HepG2 (cell line): ENCODE data around the gene ID4. TPM values are rescaled to one million over a fixed set of nuclear protein-coding genes. Genes with fewer than 3 reads are reported as not detected.
A peak's percentile ranks its signal among the peaks of the same experiment; 100 is the strongest.

Experiments
- CENPX ChIP-seq: sonication (generic); formaldehyde crosslinking; IDR thresholded peaks from 2 replicates; pipeline ENCODE4 v1.9.0; 2021; ENCODE audit warnings: mild to moderate bottlenecking, missing genetic modification reagents, moderate library complexity
- HMGXB4 ChIP-seq, 2 experiments: sonication (generic) in 1 of 2; formaldehyde crosslinking in 1 of 2; IDR thresholded peaks; 2 replicates each; pipeline versions ENCODE4 v1.4.0 to v1.6.1; 2018 to 2020; ENCODE audit warnings: missing genetic modification reagents in 2 of 2, borderline replicate concordance in 1 of 2, low read depth in 1 of 2, mild to moderate bottlenecking in 1 of 2, missing biosample characterization in 1 of 2
- IRX3 ChIP-seq: sonication (generic); formaldehyde crosslinking; IDR thresholded peaks from 2 replicates; pipeline ENCODE4 v1.8.1; 2023; ENCODE audit warnings: mild to moderate bottlenecking, low read depth, missing genetic modification reagents, borderline replicate concordance
- ISX ChIP-seq: sonication (generic); formaldehyde crosslinking; conservative IDR thresholded peaks from 2 replicates; pipeline ENCODE4 v1.5.0; 2020; ENCODE audit warnings: missing genetic modification reagents
- KLF13 ChIP-seq: sonication (generic); formaldehyde crosslinking; IDR thresholded peaks from 2 replicates; pipeline ENCODE4 v1.4.0; 2020; ENCODE audit warnings: mild to moderate bottlenecking, missing genetic modification reagents
- KMT2B ChIP-seq: IDR thresholded peaks from 2 replicates; pipeline ENCODE4 v1.6.1; 2016; ENCODE audit warnings: missing genetic modification reagents, missing compliant biosample characterization
- LCORL ChIP-seq, 2 experiments: fragments of 450-650 bp in 1 of 2; sonication (generic) in 1 of 2; formaldehyde crosslinking in 1 of 2; IDR thresholded peaks; 2 replicates each; pipeline versions ENCODE4 v1.5.0 to v1.6.1; 2017 to 2020; ENCODE audit warnings: antibody characterized with exemption in 1 of 2, missing genetic modification reagents in 1 of 2
- MAFK ChIP-seq, 2 experiments: IDR thresholded peaks in 1 of 2; conservative IDR thresholded peaks in 1 of 2; 2 replicates each; pipeline ENCODE4 v1.6.1; 2011; ENCODE audit warnings: improper control_type of control experiment in 2 of 2, low read length in 2 of 2
- MYPOP ChIP-seq: sonication (generic); formaldehyde crosslinking; IDR thresholded peaks from 2 replicates; pipeline ENCODE4 v1.8.1; 2023; ENCODE audit warnings: mild to moderate bottlenecking, moderate library complexity, missing genetic modification reagents
- ONECUT2 ChIP-seq: sonication (generic); formaldehyde crosslinking; IDR thresholded peaks from 2 replicates; pipeline ENCODE4 v1.4.0; 2020; ENCODE audit warnings: missing genetic modification reagents
- RXRB ChIP-seq: IDR thresholded peaks from 2 replicates; pipeline ENCODE4 v1.6.1; 2016; ENCODE audit warnings: borderline replicate concordance, missing genetic modification reagents, missing compliant biosample characterization
- SAFB2 ChIP-seq: sonication (generic); formaldehyde crosslinking; IDR thresholded peaks from 2 replicates; pipeline ENCODE4 v1.5.1; 2020; ENCODE audit warnings: missing genetic modification reagents, low read depth, mild to moderate bottlenecking, borderline replicate concordance
- SIN3B ChIP-seq: fragments of 150-350 bp; IDR thresholded peaks from 2 replicates; pipeline ENCODE4 v1.6.1; 2014; ENCODE audit warnings: low read length
- TARDBP ChIP-seq: sonication (generic); formaldehyde crosslinking; IDR thresholded peaks from 2 replicates; pipeline ENCODE4 v1.8.0; 2022; ENCODE audit warnings: mild to moderate bottlenecking, missing genetic modification reagents
- TEAD2 ChIP-seq: sonication (generic); formaldehyde crosslinking; IDR thresholded peaks from 2 replicates; pipeline ENCODE4 v1.9.0; 2021; ENCODE audit warnings: missing genetic modification reagents
- TMF1 ChIP-seq: sonication (generic); formaldehyde crosslinking; IDR thresholded peaks from 2 replicates; pipeline ENCODE4 v1.8.1; 2022; ENCODE audit warnings: low read depth, missing genetic modification reagents
- ZMYM4 ChIP-seq: sonication (generic); formaldehyde crosslinking; IDR thresholded peaks from 2 replicates; pipeline ENCODE4 v1.8.1; 2023; ENCODE audit warnings: mild to moderate bottlenecking, missing genetic modification reagents
- ZNF12 ChIP-seq: sonication (generic); formaldehyde crosslinking; IDR thresholded peaks from 2 replicates; pipeline ENCODE4 v1.5.0; 2020; ENCODE audit warnings: missing genetic modification reagents
- ZNF260 ChIP-seq: sonication (generic); formaldehyde crosslinking; IDR thresholded peaks from 2 replicates; pipeline ENCODE4 v1.4.0; 2020; ENCODE audit warnings: missing genetic modification reagents, low read depth, mild to moderate bottlenecking, borderline replicate concordance
- ZNF639 ChIP-seq: conservative IDR thresholded peaks from 2 replicates; pipeline ENCODE4 v1.6.1; 2018; ENCODE audit warnings: missing genetic modification reagents
- polyA plus RNA-seq, 8 experiments: library from polyadenylated mRNA; depleted of rRNA in 3 of 8; stranded (reverse) in 7 of 8; unstranded in 1 of 8; fragments of >200 nt; fragmentation: Illumina TruSeq in 4 of 8; extraction: Trizol in 4 of 8; gene quantifications; 2 replicates each; pipeline versions ENCODE4 v1.2.1 to v1.2.3, GENCODE V29; 2011 to 2016; ENCODE audit warnings: low read depth in 4 of 8, missing spikeins in 1 of 8, mixed read lengths in 1 of 8; ENCODE audit not compliant: insufficient read depth in 1 of 8
- total RNA-seq, 5 experiments: library from RNA; depleted of rRNA; stranded (reverse); fragments of >200 nt; fragmentation: Illumina TruSeq; extraction: Trizol; gene quantifications; 2 replicates each; pipeline ENCODE4 v1.2.3, GENCODE V29; 2016; ENCODE audit warnings: low read depth in 1 of 5
- TF ChIP-seq, protein P1 (sequence below), 2 experiments: fragments of 450-650 bp in 1 of 2; sonication (generic) in 1 of 2; formaldehyde crosslinking; IDR thresholded peaks; 2 replicates each; pipeline versions ENCODE4 v1.5.0 to v1.8.0; 2020 to 2022; ENCODE audit warnings: mild to moderate bottlenecking in 1 of 2, missing genetic modification reagents in 1 of 2

Gene ID4
- total and polyA plus RNA-seq, 2 of the 13 experiments (the other 11 are each of a cell fraction or from before 2014, with no cell fraction given) = 0.20 to 0.44 TPM

DNA sequence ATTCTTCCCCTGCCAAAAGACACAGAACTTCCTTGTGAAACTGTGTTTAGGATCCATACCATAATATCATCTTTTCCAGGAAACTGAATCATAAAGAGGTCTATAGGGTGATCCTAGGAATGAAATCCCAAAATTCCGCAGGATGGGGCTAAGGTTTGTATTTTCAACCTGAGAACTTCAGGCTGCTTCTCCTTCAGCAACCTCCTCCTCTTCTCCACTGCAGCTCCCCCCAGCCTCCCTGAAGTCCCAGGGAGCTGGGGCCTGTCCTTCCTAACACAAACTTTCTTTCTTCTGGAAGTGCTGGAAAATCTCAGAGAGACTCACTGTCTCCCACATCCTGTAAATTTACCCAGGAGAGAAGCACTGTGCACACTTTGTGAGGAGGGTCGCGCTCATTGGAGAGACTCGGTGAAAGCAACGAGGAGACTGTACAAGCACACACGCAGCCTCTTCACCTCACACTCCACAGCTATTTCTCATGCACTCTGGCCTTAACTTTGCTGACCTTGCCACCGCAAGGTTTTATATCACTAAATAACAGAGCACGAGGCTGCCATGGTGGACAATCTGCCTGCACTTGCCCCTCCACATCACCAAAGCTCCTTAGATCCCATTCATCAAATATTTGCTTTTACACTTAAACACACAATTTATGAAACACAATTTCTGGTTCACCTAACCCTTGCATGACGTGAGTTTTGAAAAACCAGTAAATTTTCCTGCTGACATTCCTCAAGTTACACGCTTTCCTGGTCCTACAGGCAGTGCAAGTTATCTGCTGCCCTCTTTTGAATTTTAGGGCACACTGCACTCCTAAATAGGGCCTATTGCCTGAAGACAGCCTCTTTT lies 14.3 kb downstream of the ID4 start (continued):
- TF ChIP-seq SIN3B = no peak
- no peak for TF ChIP-seq ZNF639 (CRISPR knock-in tag)
- TF ChIP-seq SAFB2 (CRISPR knock-in tag) = no peak
- no peak for TF ChIP-seq MAFK (conservative IDR thresholded peaks at IDR 0.05 in 1 of 2, IDR thresholded peaks at IDR 0.05 in 1 of 2; ENCODE audit: low read length in 2 of 2)
- no peak for TF ChIP-seq IRX3 (CRISPR knock-in tag)
- no peak for TF ChIP-seq TARDBP
- TF ChIP-seq ZMYM4 (CRISPR knock-in tag) = no peak
- no peak for TF ChIP-seq KMT2B (CRISPR knock-in tag)
- no peak for TF ChIP-seq KLF13 (CRISPR knock-in tag)
- TF ChIP-seq ZNF12 (CRISPR knock-in tag) = no peak
- peak; percentile 55; the same call in 1 of the 2 replicates for TF ChIP-seq RXRB (CRISPR knock-in tag)
- no peak for TF ChIP-seq TMF1 (CRISPR knock-in tag)
- TF ChIP-seq MYPOP = 0 out of 2 replicates have a peak, but pooled peaks have one; percentile 50
- TF ChIP-seq ONECUT2 = no peak
- TF ChIP-seq, protein P1, sequence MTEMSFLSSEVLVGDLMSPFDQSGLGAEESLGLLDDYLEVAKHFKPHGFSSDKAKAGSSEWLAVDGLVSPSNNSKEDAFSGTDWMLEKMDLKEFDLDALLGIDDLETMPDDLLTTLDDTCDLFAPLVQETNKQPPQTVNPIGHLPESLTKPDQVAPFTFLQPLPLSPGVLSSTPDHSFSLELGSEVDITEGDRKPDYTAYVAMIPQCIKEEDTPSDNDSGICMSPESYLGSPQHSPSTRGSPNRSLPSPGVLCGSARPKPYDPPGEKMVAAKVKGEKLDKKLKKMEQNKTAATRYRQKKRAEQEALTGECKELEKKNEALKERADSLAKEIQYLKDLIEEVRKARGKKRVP (CRISPR knock-in tag; IDR thresholded peaks at IDR 0.05) = no peak
- TF ChIP-seq TEAD2 (CRISPR knock-in tag) = no peak
- TF ChIP-seq HMGXB4 (CRISPR knock-in tag; IDR thresholded peaks at IDR 0.05; ENCODE audit: borderline replicate concordance in 1 of 2, low read depth in 1 of 2) = peak; percentile 33 to 85; a peak in 2 of 4 replicates
- no peak for TF ChIP-seq LCORL (IDR thresholded peaks at IDR 0.05)
- TF ChIP-seq LCORL (CRISPR knock-in tag; IDR thresholded peaks at IDR 0.05) = no peak
- TF ChIP-seq ISX = no peak
- no peak for TF ChIP-seq ZNF260 (CRISPR knock-in tag)
- no peak for TF ChIP-seq CENPX (CRISPR knock-in tag)
